ENCODE results near the gene SETBP1. TPM values are rescaled to one million over a fixed set of nuclear protein-coding genes. Genes with fewer than 3 reads are reported as not detected.
A peak's percentile ranks its signal among the peaks of the same experiment; 100 is the strongest.

The SETBP1 gene
- total and polyA plus RNA-seq, 4 donors: 1.3 to 85.0 (median 24.1) TPM

- ATAC-seq (ENCODE audit: low FRiP score) (no peak), DNase-seq (no peak)
- Histone ChIP-seq H3K27ac (ENCODE audit: low read depth in 1 of 2, low read length in 2 of 2) (no peak overlapping the region), H3K4me1 (ENCODE audit: control insufficient read depth in 1 of 2, insufficient read depth in 2 of 2, low read length in 2 of 2) (peaks cover 5 to 7% of the 10 kb centered on the region in 2 donors), H3K4me3 (ENCODE audit: low read length in 2 of 2) (no peak overlapping the region), H3K27me3 (ENCODE audit: control insufficient read depth in 1 of 2, insufficient read depth in 2 of 2, low read length in 1 of 2) (no peaks in the 10 kb centered on the region), H3K36me3 (ENCODE audit: control insufficient read depth in 1 of 2, insufficient read depth in 2 of 2, low read length in 1 of 2) (peaks cover 0 to 3% of the 10 kb centered on the region in 2 donors), H3K9me3 (ENCODE audit: control insufficient read depth, low read length) (no peaks in the 10 kb centered on the region)
- 88 to 95% methylated on average over 1 of the region's 1 CpG for WGBS, 2 donors
- intact Hi-C loops (cut with DNase I): no loop called here
Observed at GRCh38 chr18:44967599-44967998, 286.9 kb downstream of the SETBP1 start.

DNA sequence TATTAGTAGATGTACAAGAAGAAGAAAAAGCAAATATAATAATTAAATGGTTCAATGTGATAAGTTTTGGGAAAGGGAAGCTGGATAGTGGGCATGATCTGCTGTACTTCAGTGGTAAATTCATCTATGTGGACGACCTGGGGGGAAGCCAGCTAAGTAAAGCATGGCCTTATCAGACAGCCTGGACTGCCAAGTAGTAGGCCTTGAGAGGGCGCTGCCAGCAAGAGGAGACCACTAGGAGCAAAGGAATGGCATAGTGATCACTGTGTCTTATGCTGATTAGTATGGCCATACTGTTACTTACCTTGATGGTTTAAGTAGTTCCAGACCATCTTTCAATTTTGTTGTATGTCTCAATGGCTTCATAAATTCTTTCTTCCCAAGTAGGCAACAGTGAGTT, 287.6 kb downstream of the SETBP1 start:
- H3K4me3 ChIP-seq (ENCODE audit: low read length in 2 of 2): no peak overlapping the region
- ATAC-seq (ENCODE audit: low FRiP score): no peak

GRCh38 chr18:44969214-44969795, 288.6 kb downstream of the SETBP1 start:
- WGBS, 2 donors: 11 to 14% methylated on average over 5 of the region's 5 CpGs
- peaks cover 5 to 7% of the 10 kb centered on the region in 2 donors for H3K4me1 ChIP-seq (ENCODE audit: control insufficient read depth in 1 of 2, insufficient read depth in 2 of 2, low read length in 2 of 2)
- H3K27me3 ChIP-seq (ENCODE audit: control insufficient read depth in 1 of 2, insufficient read depth in 2 of 2, low read length in 1 of 2): no peaks in the 10 kb centered on the region
- no peak for ATAC-seq (ENCODE audit: low FRiP score)
- no peaks in the 10 kb centered on the region for H3K9me3 ChIP-seq (ENCODE audit: control insufficient read depth, low read length)
- H3K36me3 ChIP-seq (ENCODE audit: control insufficient read depth in 1 of 2, insufficient read depth in 2 of 2, low read length in 1 of 2): no peaks in the 10 kb centered on the region
- no peak overlapping the region for H3K4me3 ChIP-seq (ENCODE audit: low read length in 2 of 2)
- H3K27ac ChIP-seq (ENCODE audit: low read depth in 1 of 2, low read length in 2 of 2): peak overlapping the region; percentile 48 to 67
- intact Hi-C loops (cut with DNase I): no loop called here
- no peak for DNase-seq

More for the DNA sequence above, 287.6 kb downstream of the SETBP1 start:
- H3K27ac ChIP-seq (ENCODE audit: low read depth in 1 of 2, low read length in 2 of 2): peak overlapping the region in 1 of 2 donors; percentile 40
- 46 to 59% methylated on average over 2 of the region's 2 CpGs for WGBS, 2 donors
- no peaks in the 10 kb centered on the region for H3K36me3 ChIP-seq (ENCODE audit: control insufficient read depth in 1 of 2, insufficient read depth in 2 of 2, low read length in 1 of 2)
- no peaks in the 10 kb centered on the region for H3K9me3 ChIP-seq (ENCODE audit: control insufficient read depth, low read length)
- no peaks in the 10 kb centered on the region for H3K27me3 ChIP-seq (ENCODE audit: control insufficient read depth in 1 of 2, insufficient read depth in 2 of 2, low read length in 1 of 2)
- intact Hi-C loops (cut with DNase I): no loop called here
- H3K4me1 ChIP-seq (ENCODE audit: control insufficient read depth in 1 of 2, insufficient read depth in 2 of 2, low read length in 2 of 2): peaks cover 5 to 7% of the 10 kb centered on the region in 2 donors
- DNase-seq: no peak

- Histone ChIP-seq H3K4me3 (ENCODE audit: low read length in 2 of 2) (no peak overlapping the region), H3K27ac (ENCODE audit: low read depth in 1 of 2, low read length in 2 of 2) (no peak overlapping the region), H3K4me1 (ENCODE audit: control insufficient read depth in 1 of 2, insufficient read depth in 2 of 2, low read length in 2 of 2) (peaks cover 5 to 7% of the 10 kb centered on the region in 2 donors), H3K9me3 (ENCODE audit: control insufficient read depth, low read length) (no peaks in the 10 kb centered on the region), H3K36me3 (ENCODE audit: control insufficient read depth in 1 of 2, insufficient read depth in 2 of 2, low read length in 1 of 2) (peaks cover 0 to 3% of the 10 kb centered on the region in 2 donors), H3K27me3 (ENCODE audit: control insufficient read depth in 1 of 2, insufficient read depth in 2 of 2, low read length in 1 of 2) (no peaks in the 10 kb centered on the region)
- DNase-seq (no peak), ATAC-seq (ENCODE audit: low FRiP score) (no peak)
- WGBS, 2 donors: 88 to 90% methylated on average over 2 of the region's 2 CpGs
- intact Hi-C loops (cut with DNase I): no loop called here
Observed at GRCh38 chr18:44973282-44973681, 292.6 kb downstream of the SETBP1 start.

GRCh38 chr18:44974174-44974573, 293.5 kb downstream of the SETBP1 start:
- H3K4me3 ChIP-seq (ENCODE audit: low read length in 2 of 2): no peak overlapping the region
- no peaks in the 10 kb centered on the region for H3K9me3 ChIP-seq (ENCODE audit: control insufficient read depth, low read length)
- DNase-seq (no peak), ATAC-seq (ENCODE audit: low FRiP score) (no peak)
- H3K27me3 ChIP-seq (ENCODE audit: control insufficient read depth in 1 of 2, insufficient read depth in 2 of 2, low read length in 1 of 2): no peaks in the 10 kb centered on the region
- H3K4me1 ChIP-seq (ENCODE audit: control insufficient read depth in 1 of 2, insufficient read depth in 2 of 2, low read length in 2 of 2): peaks cover 0 to 2% of the 10 kb centered on the region in 2 donors
- intact Hi-C loops (cut with DNase I): no loop called here
- H3K36me3 ChIP-seq (ENCODE audit: control insufficient read depth in 1 of 2, insufficient read depth in 2 of 2, low read length in 1 of 2): peaks cover 0 to 3% of the 10 kb centered on the region in 2 donors
- H3K27ac ChIP-seq (ENCODE audit: low read depth in 1 of 2, low read length in 2 of 2): no peak overlapping the region
- WGBS, 2 donors: 97 to 98% methylated on average over 2 of the region's 2 CpGs

DNA sequence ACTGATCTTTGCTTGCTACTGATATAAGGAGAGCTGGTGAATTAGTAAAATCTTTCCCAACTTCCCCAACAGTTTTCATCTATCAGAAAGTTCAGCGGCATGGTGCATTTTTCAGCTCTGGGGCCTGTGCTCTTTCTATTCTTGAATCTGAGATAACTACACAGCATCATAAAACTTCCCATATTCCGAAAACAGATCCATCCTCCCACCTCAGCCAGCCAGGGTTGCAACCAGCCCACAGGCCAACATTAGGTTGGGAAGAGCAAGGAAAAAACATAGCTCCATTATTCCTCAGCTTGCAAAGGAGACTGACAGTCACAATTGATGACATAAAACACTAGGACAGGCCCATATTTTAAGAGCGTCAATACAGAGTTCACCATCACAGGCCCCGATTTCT, 297.2 kb downstream of the SETBP1 start:
- peaks cover 0 to 3% of the 10 kb centered on the region in 2 donors for H3K36me3 ChIP-seq (ENCODE audit: control insufficient read depth in 1 of 2, insufficient read depth in 2 of 2, low read length in 1 of 2)
- H3K9me3 ChIP-seq (ENCODE audit: control insufficient read depth, low read length): no peaks in the 10 kb centered on the region
- H3K27ac ChIP-seq (ENCODE audit: low read depth in 1 of 2, low read length in 2 of 2): no peak overlapping the region
- H3K4me1 ChIP-seq (ENCODE audit: control insufficient read depth in 1 of 2, insufficient read depth in 2 of 2, low read length in 2 of 2): no peaks in the 10 kb centered on the region
- ATAC-seq (ENCODE audit: low FRiP score) (no peak), DNase-seq (no peak)
- H3K4me3 ChIP-seq (ENCODE audit: low read length in 2 of 2): no peak overlapping the region
- 96% methylated on average over 4 of the region's 4 CpGs for WGBS, 2 donors
- intact Hi-C loops (cut with DNase I): no loop called here
- no peaks in the 10 kb centered on the region for H3K27me3 ChIP-seq (ENCODE audit: control insufficient read depth in 1 of 2, insufficient read depth in 2 of 2, low read length in 1 of 2)

DNA sequence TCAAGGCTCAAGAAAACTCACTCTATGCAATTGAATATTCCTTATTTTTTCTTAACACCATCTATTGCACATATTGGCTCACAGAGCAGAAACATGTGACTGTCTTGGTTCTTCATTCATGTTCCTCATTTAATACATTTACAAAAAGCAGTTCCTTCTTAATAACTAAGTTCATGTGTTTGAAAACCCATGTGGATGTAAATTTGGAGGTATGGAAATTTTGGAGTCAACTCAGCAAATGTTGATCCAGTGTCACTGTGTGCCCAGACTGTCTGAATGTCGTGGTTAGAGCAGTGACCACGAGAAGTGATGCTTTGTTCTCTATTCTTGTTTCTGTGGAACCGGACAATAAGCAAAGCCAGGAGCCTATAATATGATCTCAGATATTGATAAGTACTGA, 299.1 kb downstream of the SETBP1 start:
- 90 to 91% methylated on average over 3 of the region's 3 CpGs for WGBS, 2 donors
- Histone ChIP-seq H3K27ac (ENCODE audit: low read depth in 1 of 2, low read length in 2 of 2) (no peak overlapping the region), H3K27me3 (ENCODE audit: control insufficient read depth in 1 of 2, insufficient read depth in 2 of 2, low read length in 1 of 2) (no peaks in the 10 kb centered on the region), H3K9me3 (ENCODE audit: control insufficient read depth, low read length) (no peaks in the 10 kb centered on the region), H3K36me3 (ENCODE audit: control insufficient read depth in 1 of 2, insufficient read depth in 2 of 2, low read length in 1 of 2) (peaks cover 0 to 3% of the 10 kb centered on the region in 2 donors), H3K4me3 (ENCODE audit: low read length in 2 of 2) (no peak overlapping the region), H3K4me1 (ENCODE audit: control insufficient read depth in 1 of 2, insufficient read depth in 2 of 2, low read length in 2 of 2) (no peaks in the 10 kb centered on the region)
- DNase-seq: no peak
- ATAC-seq (ENCODE audit: low FRiP score): no peak
- intact Hi-C loops (cut with DNase I): no loop called here

DNA sequence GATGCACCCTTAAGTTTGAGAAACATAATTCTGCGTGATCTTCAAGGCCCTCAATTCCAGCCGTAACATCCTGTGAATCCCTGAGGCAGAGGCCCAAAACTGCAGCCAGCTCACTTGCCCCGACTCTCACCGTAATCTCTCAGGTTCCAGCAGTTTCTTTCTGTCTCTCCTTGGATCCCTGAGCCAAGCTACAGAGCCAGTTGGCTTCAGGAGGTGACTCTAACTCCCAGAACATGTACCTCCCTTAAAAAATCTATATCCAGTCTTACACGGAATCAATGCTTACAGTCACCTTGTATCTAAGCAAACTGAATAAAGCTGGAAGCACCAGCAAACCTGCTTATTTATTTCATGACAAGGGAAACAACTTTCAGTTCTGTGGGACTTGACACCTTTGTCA, 300.4 kb downstream of the SETBP1 start:
- no peaks in the 10 kb centered on the region for H3K27me3 ChIP-seq (ENCODE audit: control insufficient read depth in 1 of 2, insufficient read depth in 2 of 2, low read length in 1 of 2)
- DNase-seq (no peak), ATAC-seq (ENCODE audit: low FRiP score) (no peak)
- no peak overlapping the region for H3K4me3 ChIP-seq (ENCODE audit: low read length in 2 of 2)
- H3K4me1 ChIP-seq (ENCODE audit: control insufficient read depth in 1 of 2, insufficient read depth in 2 of 2, low read length in 2 of 2): no peaks in the 10 kb centered on the region
- no peaks in the 10 kb centered on the region for H3K36me3 ChIP-seq (ENCODE audit: control insufficient read depth in 1 of 2, insufficient read depth in 2 of 2, low read length in 1 of 2)
- intact Hi-C loops (cut with DNase I): no loop called here
- H3K27ac ChIP-seq (ENCODE audit: low read depth in 1 of 2, low read length in 2 of 2): no peak overlapping the region
- H3K9me3 ChIP-seq (ENCODE audit: control insufficient read depth, low read length): no peaks in the 10 kb centered on the region
- WGBS, 2 donors: 73 to 86% methylated on average over 5 of the region's 5 CpGs

GRCh38 chr18:44986933-44987332, 306.2 kb downstream of the SETBP1 start:
- ATAC-seq (ENCODE audit: low FRiP score) (no peak), DNase-seq (no peak)
- H3K4me1 ChIP-seq (ENCODE audit: control insufficient read depth in 1 of 2, insufficient read depth in 2 of 2, low read length in 2 of 2): no peaks in the 10 kb centered on the region
- intact Hi-C loops (cut with DNase I): no loop called here
- H3K9me3 ChIP-seq (ENCODE audit: control insufficient read depth, low read length): no peaks in the 10 kb centered on the region
- H3K36me3 ChIP-seq (ENCODE audit: control insufficient read depth in 1 of 2, insufficient read depth in 2 of 2, low read length in 1 of 2): no peaks in the 10 kb centered on the region
- no peaks in the 10 kb centered on the region for H3K27me3 ChIP-seq (ENCODE audit: control insufficient read depth in 1 of 2, insufficient read depth in 2 of 2, low read length in 1 of 2)
- H3K4me3 ChIP-seq (ENCODE audit: low read length in 2 of 2): no peak overlapping the region
- WGBS, 2 donors: 90 to 94% methylated on average over 3 of the region's 3 CpGs
- H3K27ac ChIP-seq (ENCODE audit: low read depth in 1 of 2, low read length in 2 of 2): no peak overlapping the region
